PC-3 (cell line): ENCODE results near the gene ALDH6A1. TPM values are rescaled to one million over a fixed set of nuclear protein-coding genes. Genes with fewer than 3 reads are reported as not detected.

Experiments
- ATAC-seq: fragments of 200-7000 bp; cut with Tn5 transposase; 2 replicates; pipeline ENCODE4 v1.9.1; 2020; ENCODE audit warnings: mild to moderate bottlenecking, moderate library complexity
- BruUV-seq: library from RNA; stranded (reverse); fragments of 400-500 nt; replicated peaks from 2 replicates; lab custom pipeline; 2021; lab: Mats Ljungman, UMichigan
- CTCF ChIA-PET: fragments of 300-600 bp; sonication (Branson Sonifier 250); formaldehyde crosslinking; loops from one replicate; lab custom pipeline; 2022; ENCODE audit warnings: antibody characterized with exemption; lab: Charles Lee
- POLR2A ChIA-PET: fragments of 300-600 bp; sonication (Branson Sonifier 250); formaldehyde crosslinking; loops from one replicate; lab custom pipeline; 2022; ENCODE audit warnings: antibody characterized with exemption; ENCODE audit not compliant: unreplicated experiment; lab: Charles Lee
- DNase-seq: peaks from one replicate; pipeline ENCODE4 v3.0.0-alpha.2; 2015
- H2AFZ ChIP-seq: fragments of 300-600 bp; sonication (generic); 2 replicates; pipeline ENCODE4 v1.6.0; 2016; ENCODE audit warnings: antibody characterized with exemption, low read length
- H3F3A ChIP-seq: fragments of 300-600 bp; sonication (generic); one replicate; pipeline ENCODE4 v1.6.0; 2017; ENCODE audit warnings: antibody characterized with exemption, low read length, control low read depth, mild to moderate bottlenecking; ENCODE audit not compliant: unreplicated experiment
- H3K27ac ChIP-seq: fragments of 300-600 bp; sonication (generic); 2 replicates; pipeline ENCODE4 v1.5.1; 2016; ENCODE audit warnings: mild to moderate bottlenecking, low read length
- H3K27me3 ChIP-seq: fragments of 300-600 bp; sonication (generic); 2 replicates; pipeline ENCODE4 v1.6.1; 2016; ENCODE audit warnings: low read length, mixed read lengths
- H3K36me3 ChIP-seq: fragments of 300-600 bp; sonication (generic); 2 replicates; pipeline ENCODE4 v1.6.1; 2016; ENCODE audit warnings: low read depth, mixed run types, low read length, mixed read lengths
- H3K4me1 ChIP-seq: fragments of 300-600 bp; sonication (generic); 2 replicates; pipeline ENCODE4 v1.5.1; 2016; ENCODE audit warnings: low read length; ENCODE audit not compliant: insufficient read depth
- H3K4me2 ChIP-seq: fragments of 300-600 bp; sonication (generic); 2 replicates; pipeline ENCODE4 v1.6.0; 2016; ENCODE audit warnings: low read length
- H3K4me3 ChIP-seq: fragments of 300-600 bp; sonication (generic); 2 replicates; pipeline ENCODE4 v1.5.1; 2016; ENCODE audit warnings: mild to moderate bottlenecking, low read length, mixed read lengths
- H3K79me2 ChIP-seq: fragments of 300-600 bp; sonication (generic); 2 replicates; pipeline ENCODE4 v1.6.1; 2017; ENCODE audit warnings: low read length, mixed read lengths
- H3K9ac ChIP-seq: fragments of 300-600 bp; sonication (generic); 2 replicates; pipeline ENCODE4 v1.6.0; 2016; ENCODE audit warnings: mild to moderate bottlenecking, low read length
- H3K9me2 ChIP-seq: fragments of 300-600 bp; sonication (generic); replicated peaks from 2 replicates; pipeline ENCODE4 v1.6.1; 2016; ENCODE audit warnings: mixed run types, low read length, mixed read lengths
- H3K9me3 ChIP-seq: fragments of 300-600 bp; sonication (generic); 2 replicates; pipeline ENCODE4 v1.6.1; 2016; ENCODE audit warnings: low read length, mixed read lengths
- H4K20me1 ChIP-seq: fragments of 300-600 bp; sonication (generic); 2 replicates; pipeline ENCODE4 v1.6.1; 2016; ENCODE audit warnings: low read length, mixed read lengths
- EZH2 ChIP-seq: fragments of 300-600 bp; sonication (generic); IDR thresholded peaks from one replicate; pipeline ENCODE4 v1.6.1; 2017; ENCODE audit warnings: antibody characterized with exemption, mild to moderate bottlenecking, low read length; ENCODE audit not compliant: unreplicated experiment
- EZH2phosphoT487 ChIP-seq: fragments of 300-600 bp; sonication (generic); IDR thresholded peaks from 2 replicates; pipeline ENCODE4 v1.6.1; 2018; ENCODE audit warnings: mild to moderate bottlenecking, antibody characterized with exemption, low read length, borderline replicate concordance
- intact Hi-C: fragments of 100-400 bp; cut with micrococcal nuclease; formaldehyde crosslinking; loops from 2 replicates; pipeline ENCODE4 v1.9.0; 2023
- total RNA-seq: library from RNA; depleted of rRNA; stranded (reverse); fragments of >200 nt; gene quantifications from 2 replicates; pipeline ENCODE4 v1.2.3, GENCODE V29; 2014
- TF ChIP-seq, protein P1 (sequence below): fragments of 300-600 bp; sonication (generic); conservative IDR thresholded peaks from 2 replicates; pipeline ENCODE4 v1.5.1; 2017; ENCODE audit warnings: antibody characterized with exemption, low read depth, mild to moderate bottlenecking, low read length

The ALDH6A1 gene
- total RNA-seq, 1 experiment from 2014 or later: 5.4 TPM

DNA sequence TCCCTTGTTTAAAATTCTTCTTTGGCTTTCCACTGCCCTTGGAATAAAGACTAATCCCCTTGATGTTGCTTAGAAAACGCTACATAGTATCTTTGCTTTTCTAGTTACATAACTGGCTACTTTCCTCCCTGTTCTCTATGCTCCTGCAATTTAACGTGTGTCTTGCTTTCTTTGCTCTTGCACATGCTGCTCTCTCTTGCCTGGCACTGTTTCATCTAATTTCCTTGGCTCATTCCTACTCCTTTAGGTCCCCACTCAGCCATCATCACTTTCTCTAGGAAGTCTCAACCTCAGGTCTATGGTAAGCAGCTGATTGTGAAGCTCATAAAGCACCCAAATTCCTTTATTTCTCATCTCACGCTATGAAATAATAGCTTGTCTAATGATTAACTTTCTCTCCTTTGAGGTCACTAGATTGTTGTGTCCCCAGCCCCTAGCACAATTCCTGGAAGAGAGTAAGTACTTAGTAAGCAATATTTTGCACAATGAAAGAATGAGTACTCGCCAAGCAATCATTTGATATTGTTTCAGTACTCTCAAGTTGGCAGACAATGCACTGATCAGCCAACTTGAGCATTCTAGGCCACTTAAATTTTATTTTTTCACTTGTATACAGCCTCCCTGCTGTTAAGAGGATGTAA lies 3.3 kb downstream of the ALDH6A1 start:
- Histone ChIP-seq H3F3A (no peaks in the 10 kb centered on the region), H3K4me1 (peaks cover 14% of the 10 kb centered on the region), H4K20me1 (no peaks in the 10 kb centered on the region), H3K27me3 (no peaks in the 10 kb centered on the region), H3K36me3 (no peaks in the 10 kb centered on the region), H3K9me3 (no peaks in the 10 kb centered on the region), H3K4me2 (no peak overlapping the region), H3K79me2 (peaks cover 8% of the 10 kb centered on the region), H2AFZ (no peak overlapping the region), H3K4me3 (no peak overlapping the region), H3K9ac (no peak overlapping the region), H3K9me2 (no peaks in the 10 kb centered on the region), H3K27ac (no peak overlapping the region)
- ATAC-seq: no peak
- intact Hi-C loops: loop anchor here (5.0 kb wide), 1 partner anchor 129 kb away; the partner anchor contains the start of genes COQ6 and FAM161B
- ChIA-PET POLR2A (no interaction called here), CTCF (no interaction called here)
- DNase-seq: no peak
- TF ChIP-seq EZH2 (no peak), EZH2phosphoT487 (no peak)
- TF ChIP-seq, protein P1, sequence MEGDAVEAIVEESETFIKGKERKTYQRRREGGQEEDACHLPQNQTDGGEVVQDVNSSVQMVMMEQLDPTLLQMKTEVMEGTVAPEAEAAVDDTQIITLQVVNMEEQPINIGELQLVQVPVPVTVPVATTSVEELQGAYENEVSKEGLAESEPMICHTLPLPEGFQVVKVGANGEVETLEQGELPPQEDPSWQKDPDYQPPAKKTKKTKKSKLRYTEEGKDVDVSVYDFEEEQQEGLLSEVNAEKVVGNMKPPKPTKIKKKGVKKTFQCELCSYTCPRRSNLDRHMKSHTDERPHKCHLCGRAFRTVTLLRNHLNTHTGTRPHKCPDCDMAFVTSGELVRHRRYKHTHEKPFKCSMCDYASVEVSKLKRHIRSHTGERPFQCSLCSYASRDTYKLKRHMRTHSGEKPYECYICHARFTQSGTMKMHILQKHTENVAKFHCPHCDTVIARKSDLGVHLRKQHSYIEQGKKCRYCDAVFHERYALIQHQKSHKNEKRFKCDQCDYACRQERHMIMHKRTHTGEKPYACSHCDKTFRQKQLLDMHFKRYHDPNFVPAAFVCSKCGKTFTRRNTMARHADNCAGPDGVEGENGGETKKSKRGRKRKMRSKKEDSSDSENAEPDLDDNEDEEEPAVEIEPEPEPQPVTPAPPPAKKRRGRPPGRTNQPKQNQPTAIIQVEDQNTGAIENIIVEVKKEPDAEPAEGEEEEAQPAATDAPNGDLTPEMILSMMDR: no peak
- no TSS peak for BruUV-seq

DNA sequence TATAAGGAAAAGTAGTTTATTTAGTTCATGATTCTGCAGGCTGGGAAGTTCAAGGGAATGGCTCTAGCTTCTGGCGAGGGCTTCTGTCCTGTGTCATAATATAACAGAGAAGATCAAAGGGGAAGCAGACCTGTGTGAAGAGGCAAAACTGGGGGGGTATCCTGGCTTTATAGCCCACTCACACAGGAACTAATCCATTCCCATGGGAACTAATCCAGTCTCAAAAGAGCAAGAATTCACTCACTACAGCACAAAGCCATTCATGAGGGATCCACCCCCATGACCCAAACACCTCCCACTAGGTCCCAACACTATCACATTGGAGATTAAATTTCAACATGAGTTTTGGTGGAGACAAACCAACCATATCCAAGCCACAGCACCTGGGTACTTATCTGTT lies 6.9 kb downstream of the ALDH6A1 start:
- ChIA-PET POLR2A (no interaction called here), CTCF (no interaction called here)
- intact Hi-C loops: no loop called here
- Histone ChIP-seq H3K4me3 (no peak overlapping the region), H3K9ac (no peak overlapping the region), H3K9me2 (no peaks in the 10 kb centered on the region), H3K4me1 (no peaks in the 10 kb centered on the region), H3K79me2 (no peaks in the 10 kb centered on the region), H3K9me3 (no peaks in the 10 kb centered on the region), H2AFZ (no peak overlapping the region), H3F3A (no peaks in the 10 kb centered on the region), H4K20me1 (no peaks in the 10 kb centered on the region), H3K27me3 (no peaks in the 10 kb centered on the region), H3K4me2 (no peak overlapping the region), H3K27ac (no peak overlapping the region), H3K36me3 (no peaks in the 10 kb centered on the region)
- DNase-seq (no peak), ATAC-seq (no peak)
- no peak for TF ChIP-seq EZH2
- TF ChIP-seq EZH2phosphoT487: no peak
- TF ChIP-seq, protein P1: no peak
- BruUV-seq: no TSS peak

DNA sequence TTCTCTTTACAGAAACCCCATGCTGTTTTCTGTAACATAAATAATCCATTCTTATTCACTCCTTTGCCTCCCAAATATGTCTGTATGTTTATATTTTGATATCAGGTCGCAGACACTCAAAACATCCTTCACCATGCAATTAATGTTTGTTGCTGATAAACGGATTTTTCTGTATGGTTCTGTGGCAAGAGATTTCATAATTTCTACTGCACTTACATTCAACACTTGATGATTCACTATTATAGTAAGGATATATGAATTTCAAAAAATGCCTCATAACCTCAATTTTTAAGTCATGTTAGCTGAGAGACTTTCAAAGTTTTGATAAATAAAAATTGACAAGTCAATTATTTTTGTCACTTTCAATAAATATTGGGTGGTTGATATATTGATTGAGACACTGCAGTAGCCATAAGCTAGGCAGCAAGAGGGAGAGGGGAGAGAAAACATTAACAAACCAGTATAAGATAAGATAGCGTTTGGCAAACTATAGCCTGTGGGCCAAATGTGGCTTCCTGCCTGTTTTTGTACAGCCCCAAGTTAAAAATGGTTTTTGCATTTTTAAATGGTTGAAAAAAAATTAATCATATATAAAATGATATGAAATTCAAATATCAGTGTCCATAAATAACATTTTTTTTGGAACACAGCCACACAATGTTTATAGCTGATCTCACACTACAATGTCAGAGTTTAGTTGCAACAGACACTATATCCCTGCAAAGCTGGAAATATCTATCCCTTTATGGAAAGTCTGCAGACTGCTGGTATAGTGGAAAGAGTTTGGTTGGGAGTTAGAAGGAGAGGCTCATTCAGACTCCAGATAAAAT lies 18.3 kb downstream of the ALDH6A1 start:
- H3F3A ChIP-seq: no peaks in the 10 kb centered on the region
- no peak overlapping the region for H2AFZ ChIP-seq
- intact Hi-C loops: no loop called here
- ATAC-seq (no peak), DNase-seq (no peak)
- no TSS peak for BruUV-seq
- H3K79me2 ChIP-seq: no peaks in the 10 kb centered on the region
- H3K4me2 ChIP-seq: no peak overlapping the region
- H3K27me3 ChIP-seq: no peaks in the 10 kb centered on the region
- peaks cover 27% of the 10 kb centered on the region for H3K4me1 ChIP-seq
- H3K4me3 ChIP-seq: no peak overlapping the region
- H3K9ac ChIP-seq: no peak overlapping the region
- ChIA-PET CTCF (no interaction called here), POLR2A (no interaction called here)
- H3K9me2 ChIP-seq: no peaks in the 10 kb centered on the region
- no peak overlapping the region for H3K27ac ChIP-seq
- no peaks in the 10 kb centered on the region for H4K20me1 ChIP-seq
- H3K9me3 ChIP-seq: no peaks in the 10 kb centered on the region
- TF ChIP-seq EZH2phosphoT487 (no peak), EZH2 (no peak)
- TF ChIP-seq, protein P1: no peak
- no peaks in the 10 kb centered on the region for H3K36me3 ChIP-seq
